DOHH2 (cell line): Measurements from ENCODE around the gene PTBP3.

Experiments
- CTCF ChIP-seq: fragments of 200-600 bp; sonication (generic); IDR thresholded peaks from one replicate; pipeline ENCODE4 v1.5.1; 2014; ENCODE audit warnings: antibody characterized with exemption, mild to moderate bottlenecking, low read depth, low read length; ENCODE audit not compliant: poor library complexity, severe bottlenecking
- EZH2phosphoT487 ChIP-seq: fragments of 200-600 bp; sonication (generic); IDR thresholded peaks from 2 replicates; pipeline ENCODE4 v1.6.1; 2017; ENCODE audit warnings: borderline replicate concordance, mild to moderate bottlenecking, antibody characterized with exemption, low read length, moderate library complexity, mixed read lengths

- TF ChIP-seq CTCF (no peak), EZH2phosphoT487 (no peak)
These were observed 146.0 kb downstream of the PTBP3 start for GRCh38 chr9:112187404-112187803.
